Stimulated activated CD8-positive, alpha-beta memory T cell treated with anti-CD3 and anti-CD28 coated beads, Interleukin-15, amount 100 ng/mL, for 48 hours (primary cell): Measurements from ENCODE around the gene CHEK2.
A peak's percentile ranks its signal among the peaks of the same experiment; 100 is the strongest.
"Not testable (repeated sequence)": the region's sequence is repeated elsewhere in the genome, so short reads cannot be mapped to it uniquely, and the experiment has no call there.

Experiments used
- DNase-seq, 2 donors: peaks; one replicate each; pipeline ENCODE4 v3.0.0-alpha.2; 2020; ENCODE audit warnings: low read depth in 2 of 2

CHEK2 gene

GRCh38 chr22:28689796-28690195, 51.8 kb downstream of the CHEK2 start:
- not testable (repeated sequence) for DNase-seq

- not testable (repeated sequence) for DNase-seq
These were observed 58.7 kb downstream of the CHEK2 start for GRCh38 chr22:28682966-28683365.

GRCh38 chr22:28680813-28681490, 60.7 kb downstream of the CHEK2 start:
- not testable (repeated sequence) for DNase-seq

- DNase-seq, result peak in 1 of 2 donors; percentile 13
These were observed 61.9 kb downstream of the CHEK2 start, which contains the start of gene TTC28 for GRCh38 chr22:28679611-28680287. TSS of gene TTC28 (minus strand) at chr22:28679840. CDS start at chr22:28679723, 117 bp downstream.

GRCh38 chr22:28678778-28679610, 62.6 kb downstream of the CHEK2 start:
- peak in 1 of 2 donors; percentile 4 for DNase-seq

GRCh38 chr22:28678170-28678569, 63.5 kb downstream of the CHEK2 start:
- not testable (repeated sequence) for DNase-seq

GRCh38 chr22:28674121-28674563, 67.5 kb downstream of the CHEK2 start:
- no peak for DNase-seq

- no peak for DNase-seq
These were observed 70.9 kb downstream of the CHEK2 start for GRCh38 chr22:28670756-28671155.

GRCh38 chr22:28670161-28670560, 71.5 kb downstream of the CHEK2 start:
- DNase-seq, result no peak

GRCh38 chr22:28669387-28669786, 72.2 kb downstream of the CHEK2 start:
- no peak for DNase-seq

- not testable (repeated sequence) for DNase-seq
These were observed 78.1 kb downstream of the CHEK2 start for GRCh38 chr22:28663569-28663942.

GRCh38 chr22:28658448-28658847, 83.2 kb downstream of the CHEK2 start:
- no peak for DNase-seq

GRCh38 chr22:28656181-28656580, 85.4 kb downstream of the CHEK2 start:
- DNase-seq, result no peak

- no peak for DNase-seq
These were observed 91.2 kb downstream of the CHEK2 start for GRCh38 chr22:28650463-28650862.

- DNase-seq, result no peak
These were observed 92.8 kb downstream of the CHEK2 start for GRCh38 chr22:28648792-28649191.

GRCh38 chr22:28647216-28647615, 94.4 kb downstream of the CHEK2 start:
- no peak for DNase-seq

GRCh38 chr22:28639321-28639720, 102.3 kb downstream of the CHEK2 start:
- DNase-seq, result no peak
